GM20000 (cell line): ENCODE data around the gene FARSB.
"Not testable (repeated sequence)": the region's sequence is repeated elsewhere in the genome, so short reads cannot be mapped to it uniquely, and the experiment has no call there.

ENCODE experiments used
- DNase-seq: peaks from one replicate; pipeline ENCODE4 v3.0.0; 2012; ENCODE audit warnings: low spot score
- TF ChIP-seq, protein P1 (sequence below): IDR thresholded peaks from 2 replicates; pipeline ENCODE4 v1.5.1; 2012; ENCODE audit warnings: mild to moderate bottlenecking, control low read depth; ENCODE audit errors: extremely low read depth, missing control alignments

FARSB gene

GRCh38 chr2:222604749-222605515 lies 51.0 kb downstream of the FARSB start:
- TF ChIP-seq, protein P1, sequence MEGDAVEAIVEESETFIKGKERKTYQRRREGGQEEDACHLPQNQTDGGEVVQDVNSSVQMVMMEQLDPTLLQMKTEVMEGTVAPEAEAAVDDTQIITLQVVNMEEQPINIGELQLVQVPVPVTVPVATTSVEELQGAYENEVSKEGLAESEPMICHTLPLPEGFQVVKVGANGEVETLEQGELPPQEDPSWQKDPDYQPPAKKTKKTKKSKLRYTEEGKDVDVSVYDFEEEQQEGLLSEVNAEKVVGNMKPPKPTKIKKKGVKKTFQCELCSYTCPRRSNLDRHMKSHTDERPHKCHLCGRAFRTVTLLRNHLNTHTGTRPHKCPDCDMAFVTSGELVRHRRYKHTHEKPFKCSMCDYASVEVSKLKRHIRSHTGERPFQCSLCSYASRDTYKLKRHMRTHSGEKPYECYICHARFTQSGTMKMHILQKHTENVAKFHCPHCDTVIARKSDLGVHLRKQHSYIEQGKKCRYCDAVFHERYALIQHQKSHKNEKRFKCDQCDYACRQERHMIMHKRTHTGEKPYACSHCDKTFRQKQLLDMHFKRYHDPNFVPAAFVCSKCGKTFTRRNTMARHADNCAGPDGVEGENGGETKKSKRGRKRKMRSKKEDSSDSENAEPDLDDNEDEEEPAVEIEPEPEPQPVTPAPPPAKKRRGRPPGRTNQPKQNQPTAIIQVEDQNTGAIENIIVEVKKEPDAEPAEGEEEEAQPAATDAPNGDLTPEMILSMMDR, result no peak
- no peak for DNase-seq

- DNase-seq, result no peak
- TF ChIP-seq, protein P1, result no peak
These were observed 52.4 kb downstream of the FARSB start for GRCh38 chr2:222603501-222603900.

DNA sequence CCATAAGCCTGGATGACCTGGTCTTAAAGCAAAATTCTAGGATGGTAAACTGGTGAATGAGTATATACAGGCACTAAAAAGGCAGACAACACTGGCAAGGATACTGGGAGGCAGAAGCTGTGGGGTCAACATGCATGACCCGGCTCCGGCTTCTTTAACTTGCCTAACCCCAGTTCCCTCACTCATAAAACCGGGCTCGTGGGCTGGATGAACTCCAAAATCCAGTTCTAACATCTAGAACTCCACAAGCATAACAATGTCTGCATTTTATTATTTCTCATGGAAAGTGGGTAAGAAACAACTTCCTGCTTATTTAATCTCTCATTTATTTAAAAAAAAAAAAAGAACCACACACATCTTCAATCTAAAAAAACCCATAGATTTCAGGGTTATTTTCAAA lies 57.3 kb downstream of the FARSB start:
- TF ChIP-seq, protein P1, result no peak
- DNase-seq, result no peak

GRCh38 chr2:222595581-222595980 lies 60.3 kb downstream of the FARSB start:
- TF ChIP-seq, protein P1, result no peak
- DNase-seq, result no peak

DNA sequence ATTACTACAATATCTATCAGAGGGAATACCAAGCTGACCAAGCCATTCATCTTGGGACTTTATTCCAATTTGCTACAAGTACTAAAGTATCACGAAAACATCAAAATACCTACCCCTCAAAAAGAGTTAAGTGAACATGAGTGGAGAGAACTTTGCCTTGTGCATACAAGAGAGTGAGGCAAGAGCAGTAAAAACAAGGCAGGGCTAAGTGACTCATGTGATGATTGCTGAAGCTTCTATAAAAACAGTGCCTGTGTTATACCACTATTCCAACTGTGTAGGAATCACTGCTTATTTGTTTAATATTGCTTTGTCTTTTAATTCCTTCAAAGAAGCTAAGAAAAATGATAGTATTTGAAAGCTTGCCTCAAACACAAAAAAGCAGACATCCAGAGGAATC lies 61.2 kb downstream of the FARSB start:
- no peak for DNase-seq
- TF ChIP-seq, protein P1, result no peak

DNA sequence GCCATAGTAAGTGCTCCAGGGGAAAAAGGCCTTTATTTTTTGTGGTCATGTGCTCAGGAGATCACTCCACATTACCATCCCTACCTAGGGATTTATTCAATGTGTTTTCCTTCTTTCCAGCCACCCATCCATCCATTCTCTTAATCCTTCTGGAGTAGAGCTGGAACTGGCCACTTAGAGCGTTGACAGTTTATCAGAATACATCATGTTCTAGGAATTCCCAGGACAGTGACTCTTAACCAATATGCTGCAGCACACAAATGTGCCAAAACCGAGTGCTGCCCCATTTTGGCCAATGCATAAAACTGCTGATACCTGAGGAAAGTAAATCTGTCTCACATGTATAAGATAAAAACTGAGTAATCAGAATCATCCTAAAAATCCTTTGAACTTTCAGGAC lies 63.7 kb downstream of the FARSB start:
- DNase-seq, result no peak
- TF ChIP-seq, protein P1, result no peak

GRCh38 chr2:222591661-222592060 lies 64.2 kb downstream of the FARSB start:
- no peak for DNase-seq
- TF ChIP-seq, protein P1, result no peak

GRCh38 chr2:222584589-222584988 lies 71.3 kb downstream of the FARSB start:
- not testable (repeated sequence) for DNase-seq
